Stimulated activated CD4-positive, alpha-beta T cell treated with anti-CD3 and anti-CD28 coated beads, Interleukin-15, amount 100 ng/mL, for 48 hours (primary cell): Measurements from ENCODE around the gene KCTD7.
"Not testable (repeated sequence)": the region's sequence is repeated elsewhere in the genome, so short reads cannot be mapped to it uniquely, and the experiment has no call there.

Source experiments
- DNase-seq, 2 donors: peaks; one replicate each; pipeline ENCODE4 v3.0.0-alpha.2; 2020; ENCODE audit warnings: low read depth in 2 of 2

The KCTD7 gene

GRCh38 chr7:66628361-66629221 lies at the start of gene KCTD7:
Gene KCTD7 (plus strand): TSS chr7:66628881. CDS start chr7:66629065, 184 bp downstream.
- peak; percentile 92 to 94 for DNase-seq

DNA sequence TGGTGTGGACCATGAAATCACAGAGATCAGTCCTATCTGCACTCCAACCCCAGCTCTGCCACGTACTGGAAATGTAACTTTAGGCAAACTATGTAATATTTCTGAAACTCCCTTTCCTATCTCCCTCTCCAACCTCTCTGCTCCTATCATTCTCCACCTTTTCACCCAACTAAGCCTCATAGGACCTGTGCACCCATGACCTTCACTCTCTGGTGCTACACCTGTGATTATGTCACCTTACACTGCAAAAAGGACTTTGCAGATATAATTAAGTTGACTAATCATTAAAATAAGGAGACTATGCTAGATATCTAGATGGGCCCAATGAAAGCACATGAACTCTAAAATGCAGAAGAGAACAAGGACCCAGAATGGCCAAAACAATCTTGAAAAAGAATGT lies 48.3 kb upstream of the KCTD7 start:
- DNase-seq: not testable (repeated sequence)

GRCh38 chr7:66582816-66583489 lies 45.7 kb upstream of the KCTD7 start:
- not testable (repeated sequence) for DNase-seq

DNA sequence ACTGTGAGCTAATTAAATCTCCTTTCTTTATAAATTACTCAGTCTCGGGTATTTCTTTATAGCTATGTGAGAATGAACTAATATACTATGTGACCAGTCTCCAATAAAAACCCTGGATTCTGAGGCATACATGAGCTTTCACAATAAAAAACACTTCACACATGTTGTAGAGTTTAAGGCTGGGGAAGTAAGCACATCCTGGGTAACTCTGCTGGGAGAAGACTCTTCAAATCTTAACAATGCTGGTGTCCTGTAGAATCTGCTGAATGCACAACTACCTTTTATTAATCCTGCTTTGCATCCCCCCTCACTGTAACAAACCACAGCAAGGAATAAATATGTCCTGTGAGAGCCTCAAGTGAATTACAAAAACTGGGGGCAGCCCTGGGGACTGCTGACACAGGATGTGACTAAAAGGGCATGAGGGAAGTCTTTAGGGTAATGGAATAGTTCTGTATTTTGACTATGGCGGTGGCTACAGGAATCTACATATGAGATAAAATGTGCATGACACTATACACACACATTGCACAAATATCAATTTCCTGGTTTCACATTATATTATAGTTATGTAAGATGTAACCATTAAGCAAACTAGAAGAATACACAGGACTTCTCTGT lies 45.1 kb upstream of the KCTD7 start:
- DNase-seq: no peak

- no peak for DNase-seq
Measured at GRCh38 chr7:66586181-66586580, 42.5 kb upstream of the KCTD7 start.

- DNase-seq: not testable (repeated sequence)
Measured at GRCh38 chr7:66588226-66588625, 40.5 kb upstream of the KCTD7 start.

GRCh38 chr7:66588856-66589570 lies 39.7 kb upstream of the KCTD7 start:
- DNase-seq: not testable (repeated sequence)

GRCh38 chr7:66590302-66591057 lies 38.2 kb upstream of the KCTD7 start:
- not testable (repeated sequence) for DNase-seq

- not testable (repeated sequence) for DNase-seq
Measured at GRCh38 chr7:66591058-66591798, 37.5 kb upstream of the KCTD7 start.

DNA sequence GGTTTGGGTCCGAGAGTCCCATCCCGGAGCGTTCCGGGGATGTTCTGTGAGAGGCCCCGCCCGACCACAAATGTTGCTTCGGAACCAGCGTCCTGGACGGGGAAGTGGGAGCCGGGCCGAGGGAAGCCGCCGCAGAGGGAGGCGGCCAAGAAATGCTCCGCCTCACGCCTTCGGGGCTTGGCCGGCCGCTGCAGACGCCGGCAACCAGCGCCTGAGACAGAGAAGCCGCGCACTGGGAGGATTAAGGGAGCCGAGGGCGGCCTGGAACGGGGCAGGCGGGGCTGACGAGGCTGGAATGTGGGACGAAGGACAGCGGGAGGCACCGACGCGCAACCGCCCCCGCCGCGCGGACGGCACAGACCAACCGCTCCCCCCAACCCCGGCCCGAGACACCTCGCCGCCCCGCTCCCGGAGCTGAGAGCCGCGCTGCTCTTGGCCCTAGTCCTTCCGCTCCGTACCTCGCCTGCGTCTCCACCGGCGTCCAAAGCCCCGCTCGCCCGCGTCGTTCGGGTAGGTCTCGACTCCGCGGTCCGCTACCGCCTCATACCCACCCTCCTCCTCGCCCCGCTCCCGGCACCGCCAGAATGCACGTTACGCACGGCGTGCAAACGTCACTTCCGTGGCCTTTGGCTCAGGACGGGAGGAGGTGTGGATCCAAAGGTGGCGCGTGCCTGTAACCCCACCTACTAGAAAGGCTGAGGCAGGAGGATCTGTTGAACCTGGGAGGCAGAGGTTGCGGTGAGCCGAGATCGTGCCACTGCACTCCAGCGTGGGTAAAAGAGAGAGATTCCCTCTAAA lies 36.7 kb upstream of the KCTD7 start:
- DNase-seq: peak; percentile 84 to 91

- DNase-seq: not testable (repeated sequence)
Measured at GRCh38 chr7:66592597-66593146, 36.0 kb upstream of the KCTD7 start.

DNA sequence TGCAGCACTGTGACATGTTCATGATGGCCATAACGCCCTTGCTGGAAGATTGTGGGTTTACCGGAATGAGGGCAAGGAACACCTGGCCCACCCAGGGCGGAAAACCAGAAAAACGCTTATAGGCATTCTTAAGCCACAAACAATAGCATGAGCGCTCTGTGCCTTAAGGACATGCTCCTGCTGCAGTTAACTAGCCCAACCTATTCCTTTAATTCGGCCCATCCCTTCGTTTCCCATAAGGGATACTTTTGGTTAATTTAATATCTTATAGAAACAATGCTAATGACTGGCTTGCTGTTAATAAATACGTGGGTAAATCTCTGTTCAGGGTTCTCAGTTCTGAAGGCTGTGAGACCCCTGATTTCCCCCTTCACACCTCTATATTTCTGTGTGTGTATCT lies 34.6 kb upstream of the KCTD7 start:
- DNase-seq: not testable (repeated sequence)

- no peak for DNase-seq
Measured at GRCh38 chr7:66597461-66597860, 31.2 kb upstream of the KCTD7 start.

GRCh38 chr7:66602159-66602558 lies 26.5 kb upstream of the KCTD7 start:
- DNase-seq: no peak

DNA sequence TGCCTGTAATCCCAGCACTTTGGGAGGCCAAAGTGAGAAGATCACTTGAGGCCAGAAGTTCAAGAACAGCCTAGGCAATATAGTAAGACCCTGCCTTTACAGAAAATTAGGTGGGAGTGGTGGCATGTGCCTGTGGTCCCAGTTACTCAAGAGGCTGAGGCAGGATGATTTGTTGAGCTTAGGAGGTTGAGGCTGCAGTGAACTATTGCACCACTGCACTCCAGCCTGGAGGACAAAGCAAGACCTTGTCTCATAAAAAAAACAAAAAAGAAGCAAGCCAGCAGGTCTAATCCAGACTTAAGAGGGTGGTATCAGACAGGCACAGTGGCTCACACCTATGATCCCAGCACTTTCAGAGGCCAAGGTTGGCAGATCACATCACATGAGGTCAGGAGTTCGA lies 24.5 kb upstream of the KCTD7 start:
- DNase-seq: no peak

DNA sequence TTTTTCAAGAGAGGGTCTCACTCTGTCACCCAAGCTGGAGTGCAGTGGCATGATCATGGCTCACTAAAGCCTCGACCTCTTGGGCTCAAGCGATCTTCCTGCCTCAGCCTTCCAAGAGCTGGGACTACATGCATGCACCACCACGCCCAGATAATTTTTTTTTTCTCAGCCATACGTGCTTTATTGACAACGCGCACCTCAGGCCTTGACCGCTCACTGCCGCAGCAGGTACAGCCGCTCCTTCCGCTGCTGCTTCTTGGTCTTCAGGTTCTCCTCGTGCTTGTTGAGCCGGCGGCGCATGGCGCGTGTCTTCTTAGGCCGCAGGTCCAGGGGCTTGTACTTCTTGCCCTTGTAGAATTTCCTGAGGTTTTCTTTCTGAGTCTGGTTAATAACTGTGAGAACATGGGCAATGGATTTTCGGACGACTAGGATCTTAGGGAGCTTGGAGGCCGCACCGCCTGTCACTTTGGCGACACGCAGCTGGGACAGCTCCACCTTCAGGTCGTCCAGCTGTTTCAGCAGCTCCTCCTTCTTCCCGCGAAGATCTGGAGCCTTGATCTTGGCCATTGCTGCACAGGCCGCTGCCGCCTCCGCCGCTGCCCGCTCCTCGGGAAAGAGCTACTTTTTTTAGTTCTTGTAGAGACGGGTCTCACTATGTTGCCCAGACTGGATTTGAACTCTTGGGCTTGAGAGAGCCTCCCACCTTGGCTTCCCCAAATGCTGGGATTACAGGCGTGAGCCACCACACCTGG lies 22.0 kb upstream of the KCTD7 start:
- DNase-seq: not testable (repeated sequence)

DNA sequence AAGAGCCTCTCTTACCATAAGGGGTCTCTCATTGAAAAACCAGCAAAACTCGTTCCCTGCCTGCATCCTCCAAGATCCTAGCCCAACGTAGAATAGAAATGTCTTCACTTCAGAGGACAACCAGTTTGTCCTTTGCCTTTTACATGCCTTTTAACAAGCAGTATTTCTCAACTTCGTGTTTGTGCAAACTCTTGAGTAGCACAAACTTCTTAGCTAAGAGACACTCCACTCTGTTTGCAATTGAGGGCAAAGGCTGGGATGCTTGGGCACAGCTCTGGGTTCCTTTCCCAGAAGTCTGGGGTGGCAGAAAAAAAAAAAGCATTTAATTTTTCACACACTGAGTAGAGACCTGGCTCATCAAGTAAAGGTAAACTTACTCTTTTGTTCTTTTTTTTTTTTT lies 19.5 kb upstream of the KCTD7 start:
- no peak for DNase-seq

GRCh38 chr7:66614596-66614995 lies 14.1 kb upstream of the KCTD7 start:
- not testable (repeated sequence) for DNase-seq

DNA sequence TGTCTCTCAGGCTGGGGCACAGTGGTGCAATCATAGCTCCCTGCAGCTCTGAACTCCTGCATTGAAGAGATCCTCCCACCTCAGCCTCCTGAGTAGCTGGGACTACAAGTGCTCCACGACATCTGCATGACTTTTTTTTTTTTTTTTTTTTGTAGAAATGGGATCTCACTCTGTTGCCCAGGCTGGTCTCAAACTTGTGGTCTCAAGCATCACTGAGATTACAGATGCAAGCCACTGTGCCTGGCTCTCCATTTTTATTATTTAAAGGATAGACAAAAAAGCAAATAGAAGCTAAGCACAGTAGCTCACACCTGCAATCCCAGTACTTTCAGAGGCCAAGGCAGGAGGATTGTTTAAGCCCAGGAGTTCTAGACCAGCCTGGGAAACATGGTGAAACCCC lies 13.0 kb upstream of the KCTD7 start:
- no peak for DNase-seq
